Measurements from ENCODE around the gene SCLY. TPM values are rescaled to one million over a fixed set of nuclear protein-coding genes. Genes with fewer than 3 reads are reported as not detected.

SCLY gene
- total and polyA plus RNA-seq, 2 of the 8 experiments (the other 6 are each of a cell fraction or from before 2014, with no cell fraction given) = 79.0 to 79.5 TPM

GRCh38 chr2:238063414-238064189 is 2.8 kb downstream of the SCLY start:
- Histone ChIP-seq H2BK5ac (ENCODE audit: low read depth, low read length) (no peak overlapping the region), H3K4me2 (ENCODE audit: insufficient read depth in 1 of 2, low read depth in 2 of 2, low read length in 2 of 2) (peak overlapping the region in 1 of 2 experiments; percentile 43; a peak in 1 of 4 replicates), H2BK20ac (ENCODE audit: low read length) (no peak overlapping the region), H3K27ac (ENCODE audit: low read depth, low read length) (no peak overlapping the region), H3K79me2 (ENCODE audit: control insufficient read depth in 1 of 2, insufficient read depth in 2 of 2, low read length in 2 of 2) (peaks cover 5 to 70% of the 10 kb centered on the region in 2 experiments), H3K4me1 (replicated peaks in 1 of 4; ENCODE audit: control insufficient read depth in 3 of 4, insufficient read depth in 4 of 4, low read length in 3 of 4) (peaks cover 0 to 10% (median 3%) of the 10 kb centered on the region in 4 experiments; a peak in 5 of 7 replicates), H4K8ac (ENCODE audit: extremely low read depth, insufficient read depth, low read length) (no peak overlapping the region), H2BK120ac (replicated peaks; ENCODE audit: low read depth, low read length) (no peak overlapping the region), H3K9me3 (ENCODE audit: insufficient read depth in 2 of 2, low read depth in 1 of 2, low read length in 1 of 2) (no peaks in the 10 kb centered on the region), H2BK12ac (ENCODE audit: low read depth, low read length) (no peak overlapping the region), H3K4me3 (ENCODE audit: extremely low read depth in 1 of 4, insufficient read depth in 2 of 4, low read depth in 3 of 4, low read length in 4 of 4) (no peak overlapping the region), H3K79me1 (ENCODE audit: low read depth, low read length) (peaks cover 2% of the 10 kb centered on the region; the same call in 1 of the 2 replicates), H3K27me3 (replicated peaks in 1 of 4; ENCODE audit: control insufficient read depth in 3 of 4, extremely low read depth in 1 of 4, insufficient read depth in 3 of 4, low read length in 3 of 4) (no peaks in the 10 kb centered on the region), H3K23me2 (ENCODE audit: low read depth, low read length) (peaks cover 9% of the 10 kb centered on the region), H2AFZ (ENCODE audit: low read length) (no peak overlapping the region), H2AK5ac (ENCODE audit: low read depth, low read length) (no peak overlapping the region), H3K14ac (ENCODE audit: insufficient read length) (no peak overlapping the region), H3K56ac (replicated peaks; ENCODE audit: insufficient read length, low read depth, low read length) (no peak overlapping the region), H3K4ac (replicated peaks; ENCODE audit: insufficient read length, low read depth, low read length) (no peak overlapping the region), H2BK15ac (ENCODE audit: low read length) (no peak overlapping the region), H3K23ac (ENCODE audit: insufficient read length) (no peak overlapping the region), H3K36me3 (ENCODE audit: control insufficient read depth in 2 of 4, insufficient read depth in 4 of 4, low read length in 3 of 4) (peaks cover 9 to 44% (median 33%) of the 10 kb centered on the region in 4 experiments), H3K18ac (ENCODE audit: extremely low read depth, low read length) (no peak overlapping the region), H4K20me1 (replicated peaks in 1 of 2; ENCODE audit: control insufficient read depth in 1 of 2, insufficient read depth in 2 of 2, low read length in 2 of 2) (peaks cover 2 to 4% of the 10 kb centered on the region in 2 experiments), H4K91ac (replicated peaks; ENCODE audit: insufficient read length, low read length) (no peak overlapping the region), H4K5ac (ENCODE audit: insufficient read length, low read depth, low read length) (no peak overlapping the region), H3K9ac (replicated peaks in 1 of 4; ENCODE audit: extremely low read depth in 1 of 4, low read depth in 3 of 4, low read length in 3 of 4) (no peak overlapping the region)
- CTCF ChIA-PET (ENCODE audit: partially characterized antibody) = interaction anchor here (0.7 to 1.8 kb wide), 4 partner anchors 24 to 141 kb away, joined by 3 to 4 read pairs (median 4); no protein-coding TSS in a partner anchor
- DNase-seq (ENCODE audit: low read depth in 1 of 2, low spot score in 2 of 2) (no peak), FAIRE-seq (no peak)
- 90% methylated on average over 8 of the region's 8 CpGs; no CpG with 5 or more reads in 1 of the 2 experiments for WGBS, 2 experiments (ENCODE audit: extremely low coverage in 1 of 2, insufficient coverage in 1 of 2, insufficient read length in 1 of 2, insufficient replicate concordance in 2 of 2, low coverage in 1 of 2, low lambda C conversion rate in 2 of 2, missing lambda C conversion rate in 1 of 2)
- POLR2A ChIA-PET (ENCODE audit: partially characterized antibody) = interaction anchor here (1.1 kb wide), 1 partner anchor 14 kb away, joined by 3 read pairs; no protein-coding TSS in a partner anchor
- TF ChIP-seq TAF1 (IDR thresholded peaks at IDR 0.05; ENCODE audit: low read depth, low read length) = no peak
- no peak for TF ChIP-seq ASH2L (IDR thresholded peaks at IDR 0.05; ENCODE audit: low read length)
- no peak for TF ChIP-seq SRF (IDR thresholded peaks at IDR 0.05; ENCODE audit: low read depth, low read length)
- TF ChIP-seq BRCA1 (IDR thresholded peaks at IDR 0.05; ENCODE audit: low read depth, low read length) = no peak
- no peak for TF ChIP-seq HDAC6 (IDR thresholded peaks at IDR 0.05; ENCODE audit: low read depth, low read length)
- TF ChIP-seq CTCF (IDR thresholded peaks at IDR 0.05; ENCODE audit: control extremely low read depth in 1 of 3, insufficient read depth in 1 of 3, low read depth in 1 of 3, low read length in 3 of 3) = no peak
- TF ChIP-seq MAX (IDR thresholded peaks at IDR 0.05) = no peak
- TF ChIP-seq RFX5 (IDR thresholded peaks at IDR 0.05; ENCODE audit: borderline replicate concordance, low read depth, low read length) = no peak
- no peak for TF ChIP-seq RBBP5 (IDR thresholded peaks at IDR 0.05; ENCODE audit: borderline replicate concordance, low read depth, low read length)
